Measurements from ENCODE around the gene CCDC88C.

Gene CCDC88C

GRCh38 chr14:91288876-91289275, 128.7 kb downstream of the CCDC88C start:
- H2BK5ac ChIP-seq (ENCODE audit: low read depth, low read length, poor library complexity, severe bottlenecking) = no peak overlapping the region
- H2BK12ac ChIP-seq (ENCODE audit: low read length in 2 of 2) = no peak overlapping the region
- H4K8ac ChIP-seq (ENCODE audit: low read length) = no peak overlapping the region
- no peak overlapping the region for H2BK120ac ChIP-seq (ENCODE audit: low read depth, low read length)
- H4K91ac ChIP-seq (ENCODE audit: low read length) = no peak overlapping the region
- H3K4me3 ChIP-seq (ENCODE audit: insufficient read depth in 1 of 2, low read depth in 1 of 2, low read length in 2 of 2) = no peak overlapping the region
- H2BK15ac ChIP-seq (ENCODE audit: low read depth, poor library complexity, severe bottlenecking) = no peak overlapping the region
- no peak for DNase-seq
- no peak overlapping the region for H2AK5ac ChIP-seq (ENCODE audit: low read length, severe bottlenecking)
- H2AFZ ChIP-seq (ENCODE audit: low read depth, low read length) = no peak overlapping the region
- peaks cover 0 to 12% of the 10 kb centered on the region in 2 experiments for H3K36me3 ChIP-seq (ENCODE audit: control insufficient read depth in 1 of 2, insufficient read depth in 2 of 2, low read depth in 1 of 2, low read length in 2 of 2)
- no peak overlapping the region for H3K23ac ChIP-seq (ENCODE audit: low read length in 2 of 2)
- H3K79me1 ChIP-seq (replicated peaks; ENCODE audit: low read length, poor library complexity, severe bottlenecking) = no peaks in the 10 kb centered on the region
- H3K9ac ChIP-seq (ENCODE audit: low read length) = no peak overlapping the region
- no peak overlapping the region for H3K4ac ChIP-seq (ENCODE audit: low read depth in 1 of 2, low read length in 2 of 2)
- no peak overlapping the region for H3K27ac ChIP-seq (ENCODE audit: low read length, poor library complexity, severe bottlenecking)
- no peaks in the 10 kb centered on the region for H3K9me3 ChIP-seq (ENCODE audit: control insufficient read depth, low read length)
- no peak overlapping the region for H3K18ac ChIP-seq (ENCODE audit: low read depth in 1 of 2, low read length in 2 of 2)
- no peak overlapping the region for H3K4me2 ChIP-seq (ENCODE audit: low read length, poor library complexity, severe bottlenecking)
- H3K4me1 ChIP-seq (ENCODE audit: control insufficient read depth, insufficient read depth, low read depth, low read length) = peaks cover 12% of the 10 kb centered on the region
- peaks cover 0 to 27% of the 10 kb centered on the region in 2 experiments for H3K27me3 ChIP-seq (ENCODE audit: control insufficient read depth in 1 of 2, insufficient read depth in 1 of 2, low read length in 2 of 2)
- no peak overlapping the region for H3K14ac ChIP-seq (ENCODE audit: low read length in 2 of 2)
- 96% methylated on average over 26 of the region's 28 CpGs for WGBS

GRCh38 chr14:91286530-91286937, 131.1 kb downstream of the CCDC88C start:
- Histone ChIP-seq H3K36me3 (ENCODE audit: control insufficient read depth in 1 of 2, insufficient read depth in 2 of 2, low read depth in 1 of 2, low read length in 2 of 2) (peaks cover 0 to 4% of the 10 kb centered on the region in 2 experiments), H2BK12ac (ENCODE audit: low read length in 2 of 2) (no peak overlapping the region), H3K27ac (ENCODE audit: low read length, poor library complexity, severe bottlenecking) (no peak overlapping the region), H2BK15ac (ENCODE audit: low read depth, poor library complexity, severe bottlenecking) (no peak overlapping the region), H4K8ac (ENCODE audit: low read length) (no peak overlapping the region), H3K4me3 (ENCODE audit: insufficient read depth in 1 of 2, low read depth in 1 of 2, low read length in 2 of 2) (no peak overlapping the region), H2BK5ac (ENCODE audit: low read depth, low read length, poor library complexity, severe bottlenecking) (no peak overlapping the region), H3K79me1 (replicated peaks; ENCODE audit: low read length, poor library complexity, severe bottlenecking) (no peaks in the 10 kb centered on the region), H3K23ac (ENCODE audit: low read length in 2 of 2) (no peak overlapping the region), H2AFZ (ENCODE audit: low read depth, low read length) (no peak overlapping the region), H3K14ac (ENCODE audit: low read length in 2 of 2) (no peak overlapping the region), H3K27me3 (ENCODE audit: control insufficient read depth in 1 of 2, insufficient read depth in 1 of 2, low read length in 2 of 2) (peaks cover 0 to 17% of the 10 kb centered on the region in 2 experiments), H2AK5ac (ENCODE audit: low read length, severe bottlenecking) (no peak overlapping the region), H3K9ac (ENCODE audit: low read length) (peak overlapping the region; percentile 1), H2BK120ac (ENCODE audit: low read depth, low read length) (no peak overlapping the region), H3K4ac (ENCODE audit: low read depth in 1 of 2, low read length in 2 of 2) (no peak overlapping the region), H3K9me3 (ENCODE audit: control insufficient read depth, low read length) (peaks cover 11% of the 10 kb centered on the region), H3K4me1 (ENCODE audit: control insufficient read depth, insufficient read depth, low read depth, low read length) (peaks cover 17% of the 10 kb centered on the region), H3K4me2 (ENCODE audit: low read length, poor library complexity, severe bottlenecking) (no peak overlapping the region), H3K18ac (ENCODE audit: low read depth in 1 of 2, low read length in 2 of 2) (no peak overlapping the region), H4K91ac (ENCODE audit: low read length) (no peak overlapping the region)
- 39% methylated on average over 6 of the region's 7 CpGs for WGBS
- DNase-seq = peak; percentile 76

GRCh38 chr14:91284791-91285548, 132.7 kb downstream of the CCDC88C start:
- Histone ChIP-seq H2AK5ac (ENCODE audit: low read length, severe bottlenecking) (no peak overlapping the region), H3K14ac (ENCODE audit: low read length in 2 of 2) (no peak overlapping the region), H3K79me1 (replicated peaks; ENCODE audit: low read length, poor library complexity, severe bottlenecking) (no peaks in the 10 kb centered on the region), H2BK15ac (ENCODE audit: low read depth, poor library complexity, severe bottlenecking) (no peak overlapping the region), H3K27me3 (ENCODE audit: control insufficient read depth in 1 of 2, insufficient read depth in 1 of 2, low read length in 2 of 2) (peaks cover 0 to 13% of the 10 kb centered on the region in 2 experiments), H3K27ac (ENCODE audit: low read length, poor library complexity, severe bottlenecking) (no peak overlapping the region), H2AFZ (ENCODE audit: low read depth, low read length) (no peak overlapping the region), H4K91ac (ENCODE audit: low read length) (no peak overlapping the region), H3K18ac (ENCODE audit: low read depth in 1 of 2, low read length in 2 of 2) (peak overlapping the region; percentile 14 to 64), H2BK12ac (ENCODE audit: low read length in 2 of 2) (peak overlapping the region in 1 of 2 experiments; percentile 49), H3K4me3 (ENCODE audit: insufficient read depth in 1 of 2, low read depth in 1 of 2, low read length in 2 of 2) (no peak overlapping the region), H2BK5ac (ENCODE audit: low read depth, low read length, poor library complexity, severe bottlenecking) (no peak overlapping the region), H3K23ac (ENCODE audit: low read length in 2 of 2) (no peak overlapping the region), H3K4me1 (ENCODE audit: control insufficient read depth, insufficient read depth, low read depth, low read length) (peaks cover 20% of the 10 kb centered on the region), H3K4ac (ENCODE audit: low read depth in 1 of 2, low read length in 2 of 2) (no peak overlapping the region), H3K36me3 (ENCODE audit: control insufficient read depth in 1 of 2, insufficient read depth in 2 of 2, low read depth in 1 of 2, low read length in 2 of 2) (peaks cover 0 to 4% of the 10 kb centered on the region in 2 experiments), H2BK120ac (ENCODE audit: low read depth, low read length) (no peak overlapping the region), H3K4me2 (ENCODE audit: low read length, poor library complexity, severe bottlenecking) (no peak overlapping the region), H3K9me3 (ENCODE audit: control insufficient read depth, low read length) (peaks cover 11% of the 10 kb centered on the region), H3K9ac (ENCODE audit: low read length) (peak overlapping the region; percentile 10), H4K8ac (ENCODE audit: low read length) (no peak overlapping the region)
- WGBS = 19% methylated on average over 13 of the region's 14 CpGs
- peak; percentile 41 for DNase-seq

GRCh38 chr14:91284146-91284790, 133.4 kb downstream of the CCDC88C start:
- Histone ChIP-seq H2AFZ (ENCODE audit: low read depth, low read length) (no peak overlapping the region), H3K27me3 (ENCODE audit: control insufficient read depth in 1 of 2, insufficient read depth in 1 of 2, low read length in 2 of 2) (peaks cover 0 to 16% of the 10 kb centered on the region in 2 experiments), H3K4me3 (ENCODE audit: insufficient read depth in 1 of 2, low read depth in 1 of 2, low read length in 2 of 2) (no peak overlapping the region), H3K4me1 (ENCODE audit: control insufficient read depth, insufficient read depth, low read depth, low read length) (peaks cover 19% of the 10 kb centered on the region), H3K4me2 (ENCODE audit: low read length, poor library complexity, severe bottlenecking) (no peak overlapping the region), H3K4ac (ENCODE audit: low read depth in 1 of 2, low read length in 2 of 2) (no peak overlapping the region), H2AK5ac (ENCODE audit: low read length, severe bottlenecking) (no peak overlapping the region), H3K18ac (ENCODE audit: low read depth in 1 of 2, low read length in 2 of 2) (peak overlapping the region in 1 of 2 experiments; percentile 15), H3K23ac (ENCODE audit: low read length in 2 of 2) (no peak overlapping the region), H3K9me3 (ENCODE audit: control insufficient read depth, low read length) (peaks cover 11% of the 10 kb centered on the region), H3K27ac (ENCODE audit: low read length, poor library complexity, severe bottlenecking) (peak overlapping the region; percentile 5), H2BK15ac (ENCODE audit: low read depth, poor library complexity, severe bottlenecking) (no peak overlapping the region), H3K79me1 (replicated peaks; ENCODE audit: low read length, poor library complexity, severe bottlenecking) (no peaks in the 10 kb centered on the region), H2BK120ac (ENCODE audit: low read depth, low read length) (no peak overlapping the region), H2BK12ac (ENCODE audit: low read length in 2 of 2) (no peak overlapping the region), H3K14ac (ENCODE audit: low read length in 2 of 2) (no peak overlapping the region), H4K8ac (ENCODE audit: low read length) (no peak overlapping the region), H3K36me3 (ENCODE audit: control insufficient read depth in 1 of 2, insufficient read depth in 2 of 2, low read depth in 1 of 2, low read length in 2 of 2) (peaks cover 0 to 4% of the 10 kb centered on the region in 2 experiments), H3K9ac (ENCODE audit: low read length) (peak overlapping the region; percentile 1), H4K91ac (ENCODE audit: low read length) (no peak overlapping the region), H2BK5ac (ENCODE audit: low read depth, low read length, poor library complexity, severe bottlenecking) (no peak overlapping the region)
- WGBS = 42% methylated on average over 6 of the region's 13 CpGs
- peak; percentile 78 for DNase-seq

Measured in mesenchymal stem cell (in vitro differentiated cells and primary cell).